Measurements from ENCODE around the gene CD84. TPM values are rescaled to one million over a fixed set of nuclear protein-coding genes. Genes with fewer than 3 reads are reported as not detected.

The CD84 gene
- total RNA-seq, 1 experiment from 2014 or later: not detected

DNA sequence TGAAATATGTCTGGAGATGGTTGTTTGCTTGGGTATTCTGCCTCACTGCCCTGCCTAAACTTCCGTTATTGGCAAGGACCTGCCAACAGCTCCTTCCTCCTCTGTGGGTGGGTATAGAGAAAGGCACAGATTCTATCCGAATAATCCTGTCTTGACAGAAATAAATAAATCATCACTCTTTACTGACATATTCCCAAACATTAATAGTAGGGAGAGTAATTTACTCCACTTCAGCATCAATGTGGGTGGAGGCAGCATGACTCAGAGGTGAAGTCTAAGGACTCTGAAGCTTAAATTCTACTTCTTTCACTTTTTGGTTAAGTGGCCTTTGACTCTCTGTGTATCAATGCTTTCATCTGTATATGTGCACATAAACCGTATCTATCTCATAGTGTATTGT, 2.9 kb downstream of the CD84 start:
- no peak for DNase-seq
- Histone ChIP-seq H2AFZ (ENCODE audit: low read length) (no peak overlapping the region), H3K4me2 (ENCODE audit: low read length) (no peak overlapping the region), H3F3A (ENCODE audit: low read length, unreplicated experiment) (no peaks in the 10 kb centered on the region), H3K4me1 (ENCODE audit: insufficient read depth, low read length) (no peaks in the 10 kb centered on the region), H3K27me3 (ENCODE audit: low read length) (peaks cover 38% of the 10 kb centered on the region), H3K9ac (ENCODE audit: low read length) (no peak overlapping the region), H3K9me3 (ENCODE audit: low read length) (no peaks in the 10 kb centered on the region), H3K9me2 (replicated peaks; ENCODE audit: low read length) (no peaks in the 10 kb centered on the region), H3K27ac (ENCODE audit: low read length) (no peak overlapping the region), H4K20me1 (ENCODE audit: low read length) (no peaks in the 10 kb centered on the region), H3K4me3 (ENCODE audit: low read length) (no peak overlapping the region), H3K36me3 (ENCODE audit: low read depth, low read length) (no peaks in the 10 kb centered on the region), H3K79me2 (ENCODE audit: low read length) (no peaks in the 10 kb centered on the region)
- ChIA-PET POLR2A (ENCODE audit: unreplicated experiment) (no interaction called here), CTCF (no interaction called here)
- no TSS peak for BruUV-seq (replicated peaks)
- intact Hi-C loops (cut with micrococcal nuclease): no loop called here
- TF ChIP-seq EZH2 (IDR thresholded peaks at IDR 0.05; ENCODE audit: low read length, unreplicated experiment) (no peak), EZH2phosphoT487 (IDR thresholded peaks at IDR 0.05; ENCODE audit: borderline replicate concordance, low read length) (no peak), CTCF (conservative IDR thresholded peaks at IDR 0.05; ENCODE audit: low read depth, low read length) (no peak)
- ATAC-seq: no peak

DNA sequence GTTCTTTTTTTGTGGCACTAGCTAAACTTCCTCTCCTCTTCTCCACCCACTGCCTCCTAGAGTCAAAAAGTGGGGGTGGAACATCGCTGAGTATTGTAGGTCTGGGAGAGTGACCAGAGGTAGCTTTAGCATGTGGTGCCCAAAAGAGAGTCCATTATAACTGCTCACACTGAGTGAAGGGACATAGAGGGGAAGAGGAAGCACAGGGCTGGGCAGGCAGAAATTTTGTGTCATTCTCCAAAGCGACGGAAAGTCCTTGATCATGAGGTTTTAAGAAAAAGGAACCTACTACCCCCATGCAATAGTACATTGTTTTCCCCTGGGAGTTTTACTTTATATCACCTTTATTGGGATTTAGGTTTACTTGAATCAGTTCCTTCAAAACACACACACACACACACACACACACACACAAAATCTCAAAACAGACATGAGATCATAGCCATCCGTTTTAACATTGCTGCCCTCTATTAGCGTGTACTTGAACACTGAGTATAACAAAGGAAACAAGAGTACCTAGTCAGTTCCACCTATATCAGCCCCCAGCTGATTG, 4.1 kb downstream of the CD84 start:
- no peaks in the 10 kb centered on the region for H3F3A ChIP-seq (ENCODE audit: low read length, unreplicated experiment)
- no peak for ATAC-seq
- POLR2A ChIA-PET (ENCODE audit: unreplicated experiment): no interaction called here
- H3K36me3 ChIP-seq (ENCODE audit: low read depth, low read length): no peaks in the 10 kb centered on the region
- H3K4me3 ChIP-seq (ENCODE audit: low read length): no peak overlapping the region
- no peaks in the 10 kb centered on the region for H3K4me1 ChIP-seq (ENCODE audit: insufficient read depth, low read length)
- CTCF ChIA-PET: no interaction called here
- TF ChIP-seq EZH2 (IDR thresholded peaks at IDR 0.05; ENCODE audit: low read length, unreplicated experiment) (no peak), EZH2phosphoT487 (IDR thresholded peaks at IDR 0.05; ENCODE audit: borderline replicate concordance, low read length) (no peak), CTCF (conservative IDR thresholded peaks at IDR 0.05; ENCODE audit: low read depth, low read length) (no peak)
- H3K9me2 ChIP-seq (replicated peaks; ENCODE audit: low read length): no peaks in the 10 kb centered on the region
- no TSS peak for BruUV-seq (replicated peaks)
- no peaks in the 10 kb centered on the region for H3K9me3 ChIP-seq (ENCODE audit: low read length)
- no peak overlapping the region for H2AFZ ChIP-seq (ENCODE audit: low read length)
- peaks cover 50% of the 10 kb centered on the region for H3K27me3 ChIP-seq (ENCODE audit: low read length)
- H4K20me1 ChIP-seq (ENCODE audit: low read length): no peaks in the 10 kb centered on the region
- H3K79me2 ChIP-seq (ENCODE audit: low read length): no peaks in the 10 kb centered on the region
- no peak overlapping the region for H3K4me2 ChIP-seq (ENCODE audit: low read length)
- intact Hi-C loops (cut with micrococcal nuclease): no loop called here
- H3K9ac ChIP-seq (ENCODE audit: low read length): no peak overlapping the region
- no peak for DNase-seq
- H3K27ac ChIP-seq (ENCODE audit: low read length): no peak overlapping the region

GRCh38 chr1:160570840-160571239, 8.5 kb downstream of the CD84 start:
- Histone ChIP-seq H2AFZ (ENCODE audit: low read length) (no peak overlapping the region), H3K9me3 (ENCODE audit: low read length) (no peaks in the 10 kb centered on the region), H3K9ac (ENCODE audit: low read length) (no peak overlapping the region), H3K4me3 (ENCODE audit: low read length) (no peak overlapping the region), H3F3A (ENCODE audit: low read length, unreplicated experiment) (no peaks in the 10 kb centered on the region), H3K9me2 (replicated peaks; ENCODE audit: low read length) (no peaks in the 10 kb centered on the region), H3K36me3 (ENCODE audit: low read depth, low read length) (no peaks in the 10 kb centered on the region), H3K79me2 (ENCODE audit: low read length) (no peaks in the 10 kb centered on the region), H3K27me3 (ENCODE audit: low read length) (peaks cover 65% of the 10 kb centered on the region), H3K27ac (ENCODE audit: low read length) (no peak overlapping the region), H4K20me1 (ENCODE audit: low read length) (no peaks in the 10 kb centered on the region), H3K4me2 (ENCODE audit: low read length) (no peak overlapping the region), H3K4me1 (ENCODE audit: insufficient read depth, low read length) (no peaks in the 10 kb centered on the region)
- ChIA-PET CTCF (no interaction called here), POLR2A (ENCODE audit: unreplicated experiment) (no interaction called here)
- no TSS peak for BruUV-seq (replicated peaks)
- ATAC-seq (no peak), DNase-seq (no peak)
- intact Hi-C loops (cut with micrococcal nuclease): no loop called here
- TF ChIP-seq EZH2phosphoT487 (IDR thresholded peaks at IDR 0.05; ENCODE audit: borderline replicate concordance, low read length) (no peak), EZH2 (IDR thresholded peaks at IDR 0.05; ENCODE audit: low read length, unreplicated experiment) (no peak), CTCF (conservative IDR thresholded peaks at IDR 0.05; ENCODE audit: low read depth, low read length) (no peak)

All from PC-3 (cell line).